Measurements from ENCODE around the gene FAM53A. TPM values are rescaled to one million over a fixed set of nuclear protein-coding genes. Genes with fewer than 3 reads are reported as not detected.

Gene FAM53A
- total RNA-seq, 4 donors from 2014 or later, result 1.3 to 3.2 TPM; not detected in 2

- Histone ChIP-seq H3K36me3 (no peaks in the 10 kb centered on the region), H3K4me1 (peaks cover 0 to 13% of the 10 kb centered on the region in 2 donors), H3K27ac (no peak overlapping the region), H3K27me3 (no peaks in the 10 kb centered on the region), H3K4me3 (no peak overlapping the region), H3K9me3 (no peaks in the 10 kb centered on the region)
- intact Hi-C loops (cut with DNase I; ENCODE audit: low total_unique reads), result no loop called here
- DNase-seq, result no peak
- TF ChIP-seq, protein P1, sequence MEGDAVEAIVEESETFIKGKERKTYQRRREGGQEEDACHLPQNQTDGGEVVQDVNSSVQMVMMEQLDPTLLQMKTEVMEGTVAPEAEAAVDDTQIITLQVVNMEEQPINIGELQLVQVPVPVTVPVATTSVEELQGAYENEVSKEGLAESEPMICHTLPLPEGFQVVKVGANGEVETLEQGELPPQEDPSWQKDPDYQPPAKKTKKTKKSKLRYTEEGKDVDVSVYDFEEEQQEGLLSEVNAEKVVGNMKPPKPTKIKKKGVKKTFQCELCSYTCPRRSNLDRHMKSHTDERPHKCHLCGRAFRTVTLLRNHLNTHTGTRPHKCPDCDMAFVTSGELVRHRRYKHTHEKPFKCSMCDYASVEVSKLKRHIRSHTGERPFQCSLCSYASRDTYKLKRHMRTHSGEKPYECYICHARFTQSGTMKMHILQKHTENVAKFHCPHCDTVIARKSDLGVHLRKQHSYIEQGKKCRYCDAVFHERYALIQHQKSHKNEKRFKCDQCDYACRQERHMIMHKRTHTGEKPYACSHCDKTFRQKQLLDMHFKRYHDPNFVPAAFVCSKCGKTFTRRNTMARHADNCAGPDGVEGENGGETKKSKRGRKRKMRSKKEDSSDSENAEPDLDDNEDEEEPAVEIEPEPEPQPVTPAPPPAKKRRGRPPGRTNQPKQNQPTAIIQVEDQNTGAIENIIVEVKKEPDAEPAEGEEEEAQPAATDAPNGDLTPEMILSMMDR (IDR thresholded peaks at IDR 0.05), result no peak
- TF ChIP-seq POLR2A (IDR thresholded peaks at IDR 0.05), result no peak
Observed at GRCh38 chr4:1715002-1715758, 31.1 kb upstream of the FAM53A start.

DNA sequence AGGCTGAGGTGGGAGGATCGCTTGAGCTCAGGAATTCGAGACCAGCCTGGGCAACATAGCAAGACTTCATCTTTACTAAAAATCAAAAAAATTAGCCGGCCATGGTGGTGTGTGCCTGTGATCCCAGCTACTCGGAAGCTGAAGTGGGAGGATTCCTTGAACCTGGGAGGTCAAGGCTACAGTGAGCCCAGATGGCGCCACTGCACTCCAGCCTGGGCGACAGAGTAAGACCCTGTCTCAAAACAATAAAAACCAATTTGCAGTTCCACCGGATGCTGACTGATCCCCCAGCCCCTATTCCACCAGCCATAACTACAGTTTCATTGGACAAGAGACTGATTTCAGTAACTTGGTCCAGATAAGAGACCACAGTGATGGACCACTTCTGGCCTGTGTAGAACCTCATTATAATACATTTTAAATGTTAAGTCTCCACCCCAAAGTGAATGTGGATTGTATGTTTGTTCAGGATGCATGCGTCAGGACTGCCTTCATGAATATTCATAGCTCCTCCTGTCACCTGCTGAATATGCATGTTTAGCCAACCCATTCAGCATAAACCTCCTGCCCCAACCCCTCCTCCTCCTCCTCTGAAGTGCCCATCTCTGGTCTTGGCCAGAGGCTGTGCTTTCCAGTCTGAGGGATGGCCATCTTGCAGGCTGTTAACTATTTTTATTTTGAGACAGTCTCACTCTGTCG, 30.3 kb upstream of the FAM53A start:
- peaks cover 0 to 5% of the 10 kb centered on the region in 2 donors for H3K4me1 ChIP-seq
- no peak for DNase-seq
- no peak overlapping the region for H3K27ac ChIP-seq
- no peaks in the 10 kb centered on the region for H3K27me3 ChIP-seq
- no peaks in the 10 kb centered on the region for H3K36me3 ChIP-seq
- H3K9me3 ChIP-seq, result no peaks in the 10 kb centered on the region
- TF ChIP-seq POLR2A (IDR thresholded peaks at IDR 0.05), result no peak
- TF ChIP-seq, protein P1 (IDR thresholded peaks at IDR 0.05), result no peak
- no peak overlapping the region for H3K4me3 ChIP-seq
- intact Hi-C loops (cut with DNase I; ENCODE audit: low total_unique reads), result no loop called here

- intact Hi-C loops (cut with DNase I; ENCODE audit: low total_unique reads), result no loop called here
- H3K36me3 ChIP-seq, result no peaks in the 10 kb centered on the region
- no peaks in the 10 kb centered on the region for H3K9me3 ChIP-seq
- no peak for DNase-seq
- peaks cover 0 to 4% of the 10 kb centered on the region in 2 donors for H3K4me1 ChIP-seq
- H3K27me3 ChIP-seq, result no peaks in the 10 kb centered on the region
- peak overlapping the region; percentile 58 to 94 for H3K4me3 ChIP-seq
- TF ChIP-seq POLR2A (IDR thresholded peaks at IDR 0.05), result no peak
- TF ChIP-seq, protein P1 (IDR thresholded peaks at IDR 0.05), result no peak
- H3K27ac ChIP-seq, result peak overlapping the region; percentile 99 to 100
Observed at GRCh38 chr4:1713003-1713851, 29.1 kb upstream of the FAM53A start.

DNA sequence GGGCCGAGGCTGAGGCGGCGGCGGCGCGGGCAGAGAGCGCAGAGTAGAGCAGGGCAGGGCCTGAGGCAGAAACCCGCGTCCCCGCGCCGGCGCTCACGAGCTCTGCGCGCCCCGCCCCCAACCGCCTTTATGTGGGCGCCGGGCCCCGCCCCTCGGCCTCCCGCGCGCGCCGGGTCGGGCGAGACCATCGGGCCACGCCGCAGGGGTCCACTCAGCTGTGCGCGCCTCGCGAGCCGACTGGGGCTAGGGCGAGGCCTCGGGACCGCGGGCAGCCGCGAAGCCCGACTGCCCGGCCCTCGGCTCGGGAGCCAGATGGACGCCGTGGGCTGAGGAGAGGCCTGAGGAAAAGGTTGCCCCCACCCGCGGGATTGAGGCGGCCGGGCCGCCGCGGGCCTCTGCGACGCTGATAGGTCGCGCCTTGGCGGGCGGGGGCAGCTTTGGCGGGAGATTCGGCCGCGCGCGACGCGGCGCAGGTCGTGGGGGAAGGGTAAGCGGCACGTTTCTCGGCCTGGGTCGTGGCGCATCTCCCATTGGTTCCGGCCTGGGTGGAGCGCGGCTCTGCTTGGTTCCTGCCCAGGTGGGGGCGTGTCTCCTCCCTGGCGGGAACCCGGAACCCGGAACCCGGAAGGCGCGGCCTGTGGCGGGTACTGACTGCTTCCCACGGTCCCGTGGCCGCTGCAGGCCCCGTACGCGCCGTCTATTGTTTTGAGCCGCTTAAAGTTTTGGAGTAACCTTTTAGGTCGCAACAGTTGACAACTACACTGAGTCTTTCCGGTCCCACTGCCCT, 28.3 kb upstream of the FAM53A start, which contains the start of gene SLBP:
Gene SLBP (minus strand): TSS at position 104 of the 787 bp plus-strand sequence. CDS start 131 bp downstream, outside the sequence.
- Histone ChIP-seq H3K27me3 (no peaks in the 10 kb centered on the region), H3K9me3 (no peaks in the 10 kb centered on the region), H3K27ac (peak within 1 kb of the TSS; percentile 99 to 100), H3K4me3 (peak within 1 kb of the TSS; percentile 58 to 94), H3K36me3 (no peaks in the 10 kb centered on the region), H3K4me1 (peaks cover 0 to 4% of the 10 kb centered on the region in 2 donors)
- peak; percentile 94 to 95 for DNase-seq
- TF ChIP-seq, protein P1 (IDR thresholded peaks at IDR 0.05), result peak in 2 of 4 experiments; percentile 3 to 9
- TF ChIP-seq POLR2A (IDR thresholded peaks at IDR 0.05), result peak; percentile 65 to 92
- intact Hi-C loops (cut with DNase I; ENCODE audit: low total_unique reads), result no loop called here
